Measurements from ENCODE around the gene MRM2. TPM values are rescaled to one million over a fixed set of nuclear protein-coding genes. Genes with fewer than 3 reads are reported as not detected.
A peak's percentile ranks its signal among the peaks of the same experiment; 100 is the strongest.

Gene MRM2
- polyA plus RNA-seq, 3 donors: 9.2 to 32.5 (median 26.7) TPM

DNA sequence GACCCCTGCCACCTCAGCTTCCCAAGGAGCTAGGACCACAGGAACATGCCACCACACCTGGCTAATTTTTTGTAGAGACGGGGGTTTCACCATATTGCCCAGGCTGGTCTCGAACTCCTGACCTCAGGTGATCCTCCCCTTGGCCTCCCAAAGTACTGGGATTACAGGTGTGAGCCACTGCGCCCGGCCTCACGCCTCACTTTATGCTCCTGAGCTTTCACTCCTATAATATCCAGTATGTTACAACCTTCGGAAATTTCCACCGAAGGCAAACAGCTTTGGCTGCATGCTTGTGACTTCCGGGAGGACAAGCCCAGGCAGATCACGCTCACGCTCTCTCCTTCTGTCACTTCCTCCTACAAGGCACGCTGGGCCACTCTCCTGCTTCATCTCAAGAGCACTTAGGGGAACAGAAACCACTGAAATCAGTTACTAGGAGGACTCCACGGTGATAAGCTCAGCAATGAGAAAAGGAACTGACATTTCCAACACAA is 4.8 kb downstream of the MRM2 start:
- H3K4me3 ChIP-seq (replicated peaks in 1 of 3; ENCODE audit: low read depth in 2 of 3, low read length in 3 of 3): peak overlapping the region in 1 of 3 experiments; percentile 49
- DNase-seq: peak; percentile 92 to 98 (median 96)
- H3K36me3 ChIP-seq (replicated peaks in 1 of 2; ENCODE audit: control insufficient read depth in 1 of 2, insufficient read depth in 2 of 2, low read length in 2 of 2): peaks cover 29 to 38% of the 10 kb centered on the region in 2 donors
- intact Hi-C loops (cut with micrococcal nuclease): no loop called here
- H3K27ac ChIP-seq (ENCODE audit: low read depth in 1 of 2, low read length in 2 of 2): peak overlapping the region; percentile 97
- peak overlapping the region; percentile 53 for H3K4me2 ChIP-seq (replicated peaks; ENCODE audit: extremely low read depth, low read length, poor library complexity, severe bottlenecking)
- no peaks in the 10 kb centered on the region for H3K9me3 ChIP-seq (replicated peaks in 1 of 2; ENCODE audit: control insufficient read depth in 1 of 2, insufficient read depth in 1 of 2, low read length in 2 of 2)
- H3K4me3 Mint-ChIP-seq: peak overlapping the region; percentile 26 to 50
- 18% methylated on average over 8 of the region's 12 CpGs for WGBS (ENCODE audit: insufficient coverage)
- peak overlapping the region; percentile 48 for H3K9ac ChIP-seq (ENCODE audit: insufficient read depth, low read length, poor library complexity, severe bottlenecking)
- H3K36me3 Mint-ChIP-seq: peaks cover 33 to 50% of the 10 kb centered on the region in 2 donors
- peaks cover 0 to 2% (median 0%) of the 10 kb centered on the region in 3 donors for H3K27me3 Mint-ChIP-seq (ENCODE audit: low read depth in 3 of 3)
- H3K4me1 ChIP-seq (ENCODE audit: control insufficient read depth in 1 of 2, insufficient read depth in 2 of 2, low read length in 2 of 2): peaks cover 39 to 48% of the 10 kb centered on the region in 2 donors
- peak overlapping the region; percentile 92 to 98 (median 97) for H3K27ac Mint-ChIP-seq
- H3K27me3 ChIP-seq (ENCODE audit: control insufficient read depth in 2 of 2, insufficient read depth in 2 of 2, low read length in 2 of 2): no peaks in the 10 kb centered on the region
- peak overlapping the region; percentile 59 for H2AFZ ChIP-seq (ENCODE audit: insufficient read depth, low read depth, low read length, poor library complexity, severe bottlenecking)
- peaks cover 6% of the 10 kb centered on the region for H4K20me1 ChIP-seq (ENCODE audit: insufficient read depth, low read length)
- peaks cover 0 to 2% (median 0%) of the 10 kb centered on the region in 7 donors for H3K9me3 Mint-ChIP-seq
- peaks cover 46% of the 10 kb centered on the region for H3K4me1 Mint-ChIP-seq
- H3K79me2 ChIP-seq (ENCODE audit: insufficient read depth, low read length): peaks cover 62% of the 10 kb centered on the region
- TF ChIP-seq, protein P1, sequence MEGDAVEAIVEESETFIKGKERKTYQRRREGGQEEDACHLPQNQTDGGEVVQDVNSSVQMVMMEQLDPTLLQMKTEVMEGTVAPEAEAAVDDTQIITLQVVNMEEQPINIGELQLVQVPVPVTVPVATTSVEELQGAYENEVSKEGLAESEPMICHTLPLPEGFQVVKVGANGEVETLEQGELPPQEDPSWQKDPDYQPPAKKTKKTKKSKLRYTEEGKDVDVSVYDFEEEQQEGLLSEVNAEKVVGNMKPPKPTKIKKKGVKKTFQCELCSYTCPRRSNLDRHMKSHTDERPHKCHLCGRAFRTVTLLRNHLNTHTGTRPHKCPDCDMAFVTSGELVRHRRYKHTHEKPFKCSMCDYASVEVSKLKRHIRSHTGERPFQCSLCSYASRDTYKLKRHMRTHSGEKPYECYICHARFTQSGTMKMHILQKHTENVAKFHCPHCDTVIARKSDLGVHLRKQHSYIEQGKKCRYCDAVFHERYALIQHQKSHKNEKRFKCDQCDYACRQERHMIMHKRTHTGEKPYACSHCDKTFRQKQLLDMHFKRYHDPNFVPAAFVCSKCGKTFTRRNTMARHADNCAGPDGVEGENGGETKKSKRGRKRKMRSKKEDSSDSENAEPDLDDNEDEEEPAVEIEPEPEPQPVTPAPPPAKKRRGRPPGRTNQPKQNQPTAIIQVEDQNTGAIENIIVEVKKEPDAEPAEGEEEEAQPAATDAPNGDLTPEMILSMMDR (IDR thresholded peaks at IDR 0.05): no peak

GRCh38 chr7:2233926-2234325 is 8.1 kb downstream of the MRM2 start:
- intact Hi-C loops (cut with micrococcal nuclease): no loop called here
- Histone ChIP-seq H3K4me2 (replicated peaks; ENCODE audit: extremely low read depth, low read length, poor library complexity, severe bottlenecking) (no peak overlapping the region), H3K27ac (ENCODE audit: low read depth in 1 of 2, low read length in 2 of 2) (no peak overlapping the region), H3K9ac (ENCODE audit: insufficient read depth, low read length, poor library complexity, severe bottlenecking) (no peak overlapping the region), H3K4me3 (replicated peaks in 1 of 3; ENCODE audit: low read depth in 2 of 3, low read length in 3 of 3) (no peak overlapping the region), H3K79me2 (ENCODE audit: insufficient read depth, low read length) (peaks cover 55% of the 10 kb centered on the region), H3K4me1 (ENCODE audit: control insufficient read depth in 1 of 2, insufficient read depth in 2 of 2, low read length in 2 of 2) (peaks cover 35 to 47% of the 10 kb centered on the region in 2 donors), H2AFZ (ENCODE audit: insufficient read depth, low read depth, low read length, poor library complexity, severe bottlenecking) (no peak overlapping the region), H3K36me3 (replicated peaks in 1 of 2; ENCODE audit: control insufficient read depth in 1 of 2, insufficient read depth in 2 of 2, low read length in 2 of 2) (peaks cover 30 to 48% of the 10 kb centered on the region in 2 donors), H3K9me3 (replicated peaks in 1 of 2; ENCODE audit: control insufficient read depth in 1 of 2, insufficient read depth in 1 of 2, low read length in 2 of 2) (no peaks in the 10 kb centered on the region), H4K20me1 (ENCODE audit: insufficient read depth, low read length) (peaks cover 19% of the 10 kb centered on the region), H3K27me3 (ENCODE audit: control insufficient read depth in 2 of 2, insufficient read depth in 2 of 2, low read length in 2 of 2) (no peaks in the 10 kb centered on the region)
- TF ChIP-seq, protein P1 (IDR thresholded peaks at IDR 0.05): no peak
- H3K4me1 Mint-ChIP-seq: peaks cover 55% of the 10 kb centered on the region
- peak overlapping the region in 1 of 7 donors; percentile 25 for H3K27ac Mint-ChIP-seq
- H3K4me3 Mint-ChIP-seq: no peak overlapping the region
- 100% methylated on average over 2 of the region's 3 CpGs for WGBS (ENCODE audit: insufficient coverage)
- H3K36me3 Mint-ChIP-seq: peaks cover 38 to 55% of the 10 kb centered on the region in 2 donors
- peaks cover 0 to 2% (median 0%) of the 10 kb centered on the region in 3 donors for H3K27me3 Mint-ChIP-seq (ENCODE audit: low read depth in 3 of 3)
- peaks cover 0 to 2% (median 0%) of the 10 kb centered on the region in 7 donors for H3K9me3 Mint-ChIP-seq
- no peak for DNase-seq
